K562 (cell line): ENCODE results near the gene ZNF23. TPM values are rescaled to one million over a fixed set of nuclear protein-coding genes. Genes with fewer than 3 reads are reported as not detected.
A peak's percentile ranks its signal among the peaks of the same experiment; 100 is the strongest.

Experiments
- BACH1 ChIP-seq: fragments of 200-800 bp; sonication (Bioruptor generic); IDR thresholded peaks from 2 replicates; pipeline ENCODE4 v1.6.1; 2016; ENCODE audit warnings: missing genetic modification characterization, missing compliant biosample characterization
- CREM ChIP-seq: IDR thresholded peaks from 2 replicates; pipeline ENCODE4 v1.6.1; 2014; ENCODE audit warnings: antibody characterized with exemption, low read depth
- ETS2 ChIP-seq: IDR thresholded peaks from 2 replicates; pipeline ENCODE4 v1.6.1; 2016; ENCODE audit warnings: borderline replicate concordance, missing genetic modification characterization, mild to moderate bottlenecking, moderate library complexity, missing compliant biosample characterization; ENCODE audit not compliant: poor library complexity, severe bottlenecking
- HMGXB4 ChIP-seq: sonication (generic); formaldehyde crosslinking; IDR thresholded peaks from 2 replicates; pipeline ENCODE4 v1.8.1; 2023; ENCODE audit warnings: mild to moderate bottlenecking, missing genetic modification reagents
- ILF3 ChIP-seq: fragments of 450-650 bp; IDR thresholded peaks from 2 replicates; pipeline ENCODE4 v1.6.1; 2018; ENCODE audit warnings: antibody characterized with exemption, mild to moderate bottlenecking, moderate library complexity, borderline replicate concordance
- KLF1 ChIP-seq: fragments of 450-650 bp; IDR thresholded peaks from 2 replicates; pipeline ENCODE4 v1.6.1; 2016; ENCODE audit warnings: missing genetic modification characterization, missing compliant biosample characterization
- MTA3 ChIP-seq: fragments of 450-650 bp; formaldehyde crosslinking; IDR thresholded peaks from 2 replicates; pipeline ENCODE4 v1.6.1; 2017; ENCODE audit warnings: mild to moderate bottlenecking, borderline replicate concordance
- NONO ChIP-seq, 2 experiments: fragments of 200-400 bp in 1 of 2; fragments of 450-650 bp in 1 of 2; formaldehyde crosslinking in 1 of 2; IDR thresholded peaks; 2 replicates each; pipeline ENCODE4 v1.6.1; 2017; ENCODE audit warnings: low read depth in 2 of 2, mild to moderate bottlenecking in 2 of 2, moderate library complexity in 2 of 2, low read length in 1 of 2
- PCBP1 ChIP-seq: fragments of 200-400 bp; formaldehyde crosslinking; IDR thresholded peaks from 2 replicates; pipeline ENCODE4 v1.6.1; 2018; ENCODE audit warnings: mild to moderate bottlenecking, low read depth, low read length; ENCODE audit not compliant: poor library complexity, severe bottlenecking
- PHB2 ChIP-seq: fragments of 450-650 bp; IDR thresholded peaks from 2 replicates; pipeline ENCODE4 v1.6.1; 2017; ENCODE audit warnings: low read depth
- PTTG1 ChIP-seq: fragments of 450-650 bp; IDR thresholded peaks from 2 replicates; pipeline ENCODE4 v1.6.1; 2016; ENCODE audit warnings: low read depth, mild to moderate bottlenecking, missing genetic modification characterization, missing compliant biosample characterization
- SMARCA4 ChIP-seq: fragments of 450-650 bp; IDR thresholded peaks from 2 replicates; pipeline ENCODE4 v1.6.1; 2016
- TAF15 ChIP-seq: fragments of 200-400 bp; formaldehyde crosslinking; IDR thresholded peaks from 2 replicates; pipeline ENCODE4 v1.6.1; 2017; ENCODE audit warnings: mild to moderate bottlenecking, low read depth, low read length, moderate library complexity
- ZNF232 ChIP-seq: sonication (generic); formaldehyde crosslinking; IDR thresholded peaks from 2 replicates; pipeline ENCODE4 v1.8.0; 2022; ENCODE audit warnings: mild to moderate bottlenecking, missing genetic modification reagents
- ZNF277 ChIP-seq: fragments of 250-450 bp; sonication (Bioruptor Pico); IDR thresholded peaks from 2 replicates; pipeline ENCODE4 v1.8.0; 2022; ENCODE audit warnings: inconsistent platforms, mild to moderate bottlenecking, moderate library complexity, borderline replicate concordance
- polyA plus RNA-seq, 8 experiments: library from polyadenylated mRNA; depleted of rRNA in 4 of 8; stranded (reverse) in 5 of 8; unstranded in 3 of 8; fragments of >200 nt; fragmentation: Nextera tagmentation in 2 of 8; fragmentation: Illumina TruSeq in 1 of 8; extraction: Ambion mirVana in 2 of 8; extraction: Trizol in 1 of 8; gene quantifications; 2 replicates each; pipeline versions ENCODE4 v1.2.1 to v1.2.3, GENCODE V29; 2011 to 2014; ENCODE audit warnings: inconsistent platforms in 1 of 8, missing spikeins in 1 of 8
- total RNA-seq, 7 experiments: library from RNA; depleted of rRNA in 6 of 7; stranded (reverse); fragments of >200 nt in 6 of 7; fragmentation: Illumina TruSeq in 2 of 7; extraction: Trizol in 2 of 7; gene quantifications; 2 replicates each; pipeline versions ENCODE4 v1.2.1 to v1.2.3, GENCODE V29; 2011 to 2021; ENCODE audit warnings: low replicate concordance in 1 of 7
- TF ChIP-seq, protein P1 (sequence below): fragments of 250-450 bp; sonication (Bioruptor Pico); IDR thresholded peaks from 2 replicates; pipeline ENCODE4 v1.5.0; 2020; ENCODE audit warnings: mild to moderate bottlenecking, borderline replicate concordance
- TF ChIP-seq, protein P2 (sequence below): IDR thresholded peaks from 2 replicates; pipeline ENCODE4 v1.6.1; 2011; ENCODE audit not compliant: insufficient read length; ENCODE audit errors: extremely low read depth

ZNF23 gene
- total and polyA plus RNA-seq, 9 of the 15 experiments (the other 6 are each of a cell fraction or from before 2014, with no cell fraction given): 4.7 to 13.4 (median 11.2) TPM

- no peak for TF ChIP-seq HMGXB4
- TF ChIP-seq MTA3: no peak; the same call in 1 of the 2 replicates
- no peak for TF ChIP-seq ZNF277 (CRISPR knock-in tag)
- peak; percentile 96 for TF ChIP-seq CREM
- TF ChIP-seq ILF3: no peak
- no peak for TF ChIP-seq PCBP1
- TF ChIP-seq, protein P1, sequence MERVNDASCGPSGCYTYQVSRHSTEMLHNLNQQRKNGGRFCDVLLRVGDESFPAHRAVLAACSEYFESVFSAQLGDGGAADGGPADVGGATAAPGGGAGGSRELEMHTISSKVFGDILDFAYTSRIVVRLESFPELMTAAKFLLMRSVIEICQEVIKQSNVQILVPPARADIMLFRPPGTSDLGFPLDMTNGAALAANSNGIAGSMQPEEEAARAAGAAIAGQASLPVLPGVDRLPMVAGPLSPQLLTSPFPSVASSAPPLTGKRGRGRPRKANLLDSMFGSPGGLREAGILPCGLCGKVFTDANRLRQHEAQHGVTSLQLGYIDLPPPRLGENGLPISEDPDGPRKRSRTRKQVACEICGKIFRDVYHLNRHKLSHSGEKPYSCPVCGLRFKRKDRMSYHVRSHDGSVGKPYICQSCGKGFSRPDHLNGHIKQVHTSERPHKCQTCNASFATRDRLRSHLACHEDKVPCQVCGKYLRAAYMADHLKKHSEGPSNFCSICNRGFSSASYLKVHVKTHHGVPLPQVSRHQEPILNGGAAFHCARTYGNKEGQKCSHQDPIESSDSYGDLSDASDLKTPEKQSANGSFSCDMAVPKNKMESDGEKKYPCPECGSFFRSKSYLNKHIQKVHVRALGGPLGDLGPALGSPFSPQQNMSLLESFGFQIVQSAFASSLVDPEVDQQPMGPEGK (CRISPR knock-in tag): no peak
- no peak for TF ChIP-seq TAF15
- no peak for TF ChIP-seq PTTG1 (tag)
- TF ChIP-seq KLF1 (tag): peak; percentile 60; the same call in 1 of the 2 replicates
- TF ChIP-seq SMARCA4: no peak
- TF ChIP-seq ZNF232: no peak
- no peak; the same call in 1 of the 2 replicates for TF ChIP-seq BACH1 (tag)
- TF ChIP-seq, protein P2, sequence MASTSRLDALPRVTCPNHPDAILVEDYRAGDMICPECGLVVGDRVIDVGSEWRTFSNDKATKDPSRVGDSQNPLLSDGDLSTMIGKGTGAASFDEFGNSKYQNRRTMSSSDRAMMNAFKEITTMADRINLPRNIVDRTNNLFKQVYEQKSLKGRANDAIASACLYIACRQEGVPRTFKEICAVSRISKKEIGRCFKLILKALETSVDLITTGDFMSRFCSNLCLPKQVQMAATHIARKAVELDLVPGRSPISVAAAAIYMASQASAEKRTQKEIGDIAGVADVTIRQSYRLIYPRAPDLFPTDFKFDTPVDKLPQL: no peak
- no peak for TF ChIP-seq PHB2
- TF ChIP-seq ETS2 (tag): no peak
- no peak for TF ChIP-seq NONO (IDR thresholded peaks at IDR 0.05; ENCODE audit: low read depth in 2 of 2, low read length in 1 of 2)
Observed at GRCh38 chr16:71484006-71484893, 22.2 kb upstream of the ZNF23 start (continued).
